Ovary (tissue), 3 donors: ENCODE results near the gene BTG1.

ENCODE experiments used
- CTCF ChIP-seq, 3 donors: fragments of 450-650 bp in 2 of 3; fragments of 200-600 bp in 1 of 3; IDR thresholded peaks; one replicate each; pipeline versions ENCODE4 v1.5.1 to v1.8.0; 2016 to 2022; ENCODE audit warnings: antibody characterized with exemption in 3 of 3, mild to moderate bottlenecking in 1 of 3
- EP300 ChIP-seq: sonication (generic); formaldehyde crosslinking; IDR thresholded peaks from one replicate; pipeline ENCODE4 v1.6.1; 2017; ENCODE audit warnings: antibody characterized with exemption
- POLR2A ChIP-seq: fragments of 450-650 bp; IDR thresholded peaks from one replicate; pipeline ENCODE4 v1.6.1; 2017; ENCODE audit warnings: antibody characterized with exemption, mild to moderate bottlenecking, moderate library complexity
- donor health status: DM: no; HTN: no; CAD: no.

GRCh38 chr12:92170050-92170449 lies 24.4 kb upstream of the BTG1 start:
- no peak for TF ChIP-seq CTCF (IDR thresholded peaks at IDR 0.05)
- no peak for TF ChIP-seq EP300
- no peak for TF ChIP-seq POLR2A
